ENCODE measurements around the gene MIGA1. TPM values are rescaled to one million over a fixed set of nuclear protein-coding genes. Genes with fewer than 3 reads are reported as not detected.

MIGA1 gene
- polyA plus RNA-seq, 5 donors = 11.3 to 23.0 (median 17.0) TPM

DNA sequence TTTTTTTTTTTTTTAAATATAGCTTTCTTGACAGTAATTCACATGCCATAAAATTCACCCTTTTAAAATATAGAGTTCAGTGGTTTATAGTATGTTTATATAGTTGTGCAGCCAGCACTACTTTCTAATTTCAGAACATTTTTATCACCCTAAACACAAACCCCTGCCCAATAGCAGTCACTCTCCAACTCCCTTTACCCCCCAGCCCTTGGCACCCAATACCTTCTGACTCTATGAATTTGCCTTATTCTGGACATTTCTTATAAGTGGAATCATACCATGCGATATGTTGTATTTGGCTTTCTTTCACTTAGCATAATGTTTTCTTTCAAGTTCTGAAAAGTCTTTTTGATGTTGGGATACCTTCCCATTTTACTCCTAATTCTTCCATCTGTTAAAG lies 66.5 kb downstream of the MIGA1 start:
- DNase-seq = no peak

DNA sequence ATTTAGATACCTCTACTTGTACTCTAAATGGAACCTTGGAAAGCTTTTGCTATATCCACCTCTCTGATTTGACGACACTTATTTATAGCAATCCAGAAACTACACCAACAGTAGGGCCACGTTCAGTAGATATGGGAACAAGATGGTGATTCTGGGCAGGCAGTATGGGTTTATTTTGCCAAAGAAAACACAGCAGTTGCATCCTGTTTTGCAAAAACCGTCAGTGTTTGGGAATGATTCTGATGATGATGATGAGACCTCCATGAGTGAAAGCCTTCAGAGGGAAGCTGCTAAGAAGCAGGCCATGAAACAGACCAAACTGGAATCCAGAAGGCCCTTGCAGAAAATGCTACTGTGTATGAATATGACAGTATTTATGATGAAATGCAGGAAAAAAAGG lies 67.5 kb downstream of the MIGA1 start:
- no peak for DNase-seq

- no peak for DNase-seq
Observed at GRCh38 chr1:77847621-77848080, 68.2 kb downstream of the MIGA1 start.

- no peak for DNase-seq
Observed at GRCh38 chr1:77850082-77850481, 70.6 kb downstream of the MIGA1 start.

- DNase-seq = peak; percentile 51 to 76
Observed at GRCh38 chr1:77857552-77857951, 78.1 kb downstream of the MIGA1 start.

GRCh38 chr1:77858725-77859124 lies 79.3 kb downstream of the MIGA1 start:
- DNase-seq = no peak

DNA sequence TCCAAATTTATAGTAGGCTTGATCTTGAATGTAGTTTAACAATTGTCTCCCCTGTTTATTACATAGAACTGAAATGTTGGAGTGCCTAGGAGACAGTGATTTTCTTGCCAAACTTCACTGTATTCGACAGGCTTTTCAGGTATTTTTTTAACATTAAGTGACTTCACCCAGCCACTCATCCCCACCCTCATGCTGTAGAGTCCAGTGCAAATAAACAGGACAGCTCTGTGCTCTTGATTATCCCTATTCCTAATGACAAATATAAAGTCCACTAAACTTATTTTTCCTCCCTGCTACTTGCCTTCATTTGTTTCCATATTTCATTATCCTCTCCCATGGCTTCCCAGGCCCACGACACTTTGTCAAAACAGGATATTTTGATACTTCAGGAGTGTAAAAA lies 79.8 kb downstream of the MIGA1 start:
- DNase-seq = no peak

DNA sequence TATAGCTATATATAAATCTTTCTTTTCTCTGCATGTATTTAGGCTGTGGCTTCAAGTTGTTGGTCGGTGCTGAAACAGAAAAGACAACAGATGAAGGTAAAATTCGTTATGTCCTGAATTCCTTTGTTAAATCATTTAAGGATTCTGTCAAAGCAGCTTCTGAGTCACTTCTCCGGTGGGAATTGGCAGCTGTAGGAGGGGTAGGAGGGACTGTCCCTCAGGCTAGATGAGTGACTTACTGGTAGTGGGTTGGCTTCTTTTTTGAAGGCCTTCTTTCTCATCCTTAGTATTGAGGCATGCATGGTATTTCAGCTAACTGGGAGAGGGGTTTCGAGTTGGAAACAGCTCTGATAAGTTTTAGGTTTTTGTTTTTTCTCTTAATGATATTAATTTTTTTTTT lies 86.8 kb downstream of the MIGA1 start:
- DNase-seq = no peak

- no peak for DNase-seq
Observed at GRCh38 chr1:77872645-77873044, 93.2 kb downstream of the MIGA1 start.

GRCh38 chr1:77873461-77873860 lies 94.0 kb downstream of the MIGA1 start:
- DNase-seq = no peak

DNA sequence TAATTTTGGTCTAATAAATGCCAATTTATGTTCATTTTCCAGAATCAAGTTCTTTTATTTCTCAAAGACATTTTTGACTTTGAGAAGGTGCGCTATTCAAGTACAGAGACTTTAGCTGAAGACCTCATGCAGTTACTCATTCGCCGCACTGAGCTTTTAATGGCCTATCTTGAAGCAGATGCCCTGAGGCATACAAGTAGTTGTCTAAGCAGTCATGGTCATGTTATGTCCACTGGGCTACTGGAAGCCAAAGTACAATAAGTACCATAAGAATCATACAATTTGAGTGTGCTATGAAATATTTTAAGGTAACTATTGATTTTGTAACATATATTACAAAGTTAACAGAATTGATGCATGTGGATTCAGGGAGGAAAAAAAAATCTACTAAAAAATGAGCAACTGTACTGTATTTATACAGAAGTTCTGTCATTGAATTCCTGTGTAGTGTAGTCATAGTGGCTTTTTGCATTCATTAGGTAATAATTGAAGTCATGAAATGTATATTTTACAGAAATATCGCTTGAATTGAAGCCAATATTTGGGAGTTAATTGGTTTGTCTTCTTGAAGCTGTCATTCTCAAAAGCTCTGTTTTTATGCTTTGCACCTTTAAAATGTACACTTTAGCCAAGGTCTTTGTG lies 95.5 kb downstream of the MIGA1 start:
- no peak for DNase-seq

DNA sequence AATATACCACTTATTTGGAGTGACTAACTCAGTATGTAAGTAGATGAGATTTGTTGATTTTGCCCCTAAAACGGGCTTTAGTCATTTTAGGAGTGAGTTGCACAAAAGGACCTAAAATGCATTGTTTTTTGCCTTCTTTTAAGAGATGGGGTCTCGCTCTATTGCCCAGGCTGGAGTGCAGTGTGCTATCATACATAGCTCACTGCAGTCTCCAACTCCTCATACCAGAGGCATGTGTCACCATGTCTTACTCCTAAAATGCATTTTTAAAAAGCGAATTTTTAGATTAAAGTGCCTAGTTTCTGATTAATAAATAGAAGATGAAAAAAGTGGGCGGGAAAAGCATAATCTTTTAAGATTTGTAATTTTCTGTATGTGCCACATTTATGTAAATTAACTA lies 97.4 kb downstream of the MIGA1 start:
- DNase-seq = no peak

- DNase-seq = no peak
Observed at GRCh38 chr1:77881061-77881460, 101.6 kb downstream of the MIGA1 start.

GRCh38 chr1:77882411-77882810 lies 103.0 kb downstream of the MIGA1 start:
- no peak for DNase-seq

DNA sequence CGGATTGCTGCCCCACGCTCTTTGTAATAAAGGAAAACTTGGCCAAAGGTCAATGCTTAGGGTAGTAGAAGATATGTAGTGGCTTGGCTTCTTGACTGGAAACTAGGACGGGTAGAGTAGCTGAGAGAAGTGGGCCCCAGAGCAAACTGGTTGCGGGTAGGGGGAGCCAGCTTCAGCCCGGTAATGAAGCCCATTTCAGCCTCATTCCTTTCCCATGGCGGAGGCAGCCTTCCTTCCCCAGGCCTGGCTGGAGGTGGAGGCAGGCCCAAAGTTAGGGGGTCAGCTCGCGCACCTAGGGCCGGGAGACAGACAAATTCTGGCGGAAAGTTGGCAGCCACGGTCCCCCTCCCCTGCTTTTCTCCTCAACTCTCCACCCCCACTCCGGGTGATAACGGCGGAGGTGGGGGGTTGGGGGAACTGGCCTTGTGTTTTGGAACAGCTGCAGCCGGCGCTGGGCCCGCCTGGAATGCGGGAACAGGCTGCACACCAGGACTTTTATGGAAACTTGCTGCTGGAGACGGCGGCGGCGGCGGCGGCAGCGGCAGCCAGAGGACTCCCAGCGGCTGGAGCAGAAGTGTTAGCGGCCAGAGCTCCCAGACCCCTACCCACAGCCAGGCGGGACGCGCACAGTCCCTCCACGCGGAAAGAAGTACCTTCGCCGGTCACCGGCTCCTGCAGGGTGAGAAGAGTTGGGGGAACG lies 108.8 kb downstream of the MIGA1 start, which contains the start of gene NEXN:
Gene NEXN, plus strand, starts transcription at position 544 of the 700 bp plus-strand sequence. CDS start 27,483 bp downstream, outside the sequence.
- DNase-seq = peak; percentile 81 to 84

GRCh38 chr1:77888781-77889642 lies 109.6 kb downstream of the MIGA1 start:
- peak; percentile 63 to 71 for DNase-seq

- no peak for DNase-seq
Observed at GRCh38 chr1:77889671-77890070, 110.2 kb downstream of the MIGA1 start.

DNA sequence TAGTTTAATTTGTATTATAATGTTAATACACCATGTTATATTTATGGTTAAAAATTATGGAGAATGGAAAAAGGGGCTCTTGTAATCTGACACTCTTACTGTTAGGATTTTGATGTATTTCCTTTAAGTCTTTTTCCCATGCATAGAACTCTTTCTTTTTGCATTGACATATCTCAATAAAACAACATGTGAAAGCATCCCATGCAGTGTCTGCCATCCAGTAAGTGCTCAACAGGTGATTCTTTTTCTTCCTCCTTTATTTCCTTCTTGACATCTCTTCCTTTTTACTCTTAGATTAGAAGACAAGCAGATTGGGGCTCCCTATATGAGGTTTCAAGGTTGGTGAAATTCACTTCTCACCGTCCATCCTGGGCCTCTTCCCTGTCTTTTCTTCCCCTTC lies 111.8 kb downstream of the MIGA1 start:
- DNase-seq = no peak

DNA sequence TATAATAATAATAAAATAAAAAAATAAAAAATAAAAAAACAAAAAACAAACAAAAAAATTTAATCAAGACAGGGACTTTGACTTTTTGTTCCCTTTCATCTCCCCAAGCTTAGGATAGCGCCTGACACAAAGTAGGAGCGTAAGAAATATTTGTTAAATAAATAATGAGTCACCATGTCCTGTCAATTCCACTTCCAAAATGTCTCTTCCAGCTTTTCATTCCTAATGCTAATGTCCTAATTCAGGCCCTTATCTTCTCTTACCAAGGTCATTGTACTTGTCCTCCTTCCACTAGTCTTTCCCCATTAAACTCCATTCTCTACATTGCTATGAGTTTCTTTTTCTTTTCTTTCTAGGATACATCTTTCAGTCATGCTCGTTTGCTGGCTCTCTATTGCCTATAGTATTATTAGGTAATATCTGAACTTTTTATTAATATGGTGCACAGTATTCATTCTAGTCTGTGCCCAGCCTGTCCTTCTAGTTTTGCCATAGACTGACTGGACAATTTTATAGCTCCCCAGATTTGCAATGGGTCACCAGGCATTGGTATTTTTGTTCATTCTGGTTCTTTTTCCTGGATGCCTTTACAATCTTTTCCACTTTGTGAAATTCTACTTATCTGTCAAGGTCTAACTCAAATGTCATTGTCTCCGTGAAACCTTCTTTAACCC lies 120.3 kb downstream of the MIGA1 start:
- DNase-seq = no peak

- DNase-seq = peak; percentile 30 to 40
Observed at GRCh38 chr1:77900687-77901293, 121.3 kb downstream of the MIGA1 start.

GRCh38 chr1:77905603-77906002 lies 126.2 kb downstream of the MIGA1 start:
- no peak for DNase-seq
